Measurements from ENCODE around the gene CHRNG.

- TF ChIP-seq ZNF513 (tag by site-specific recombination; IDR thresholded peaks at IDR 0.05) (no peak), ZNF449 (tag by site-specific recombination; IDR thresholded peaks at IDR 0.05) (no peak), CTCF (tag by site-specific recombination; IDR thresholded peaks at IDR 0.05) (no peak), ZNF362 (tag by site-specific recombination; IDR thresholded peaks at IDR 0.05) (no peak), EGR2 (tag by site-specific recombination; IDR thresholded peaks at IDR 0.05; ENCODE audit: low read depth) (no peak), REST (tag by site-specific recombination; IDR thresholded peaks at IDR 0.05) (no peak), ZNF175 (tag by site-specific recombination; IDR thresholded peaks at IDR 0.05) (no peak)
Observed at GRCh38 chr2:232547991-232548390, 8.5 kb downstream of the CHRNG start.
